ENCODE measurements around the gene RNF32.
"Not testable (repeated sequence)": the region's sequence is repeated elsewhere in the genome, so short reads cannot be mapped to it uniquely, and the experiment has no call there.

Gene RNF32

GRCh38 chr7:156642306-156643045 lies 1.9 kb downstream of the RNF32 start:
- no peak for DNase-seq

GRCh38 chr7:156647330-156647729 lies 6.8 kb downstream of the RNF32 start:
- not testable (repeated sequence) for DNase-seq

- no peak for DNase-seq
Measured at GRCh38 chr7:156650042-156650441, 9.5 kb downstream of the RNF32 start.

GRCh38 chr7:156651474-156651873 lies 10.9 kb downstream of the RNF32 start:
- DNase-seq = no peak

GRCh38 chr7:156652886-156653568 lies 12.5 kb downstream of the RNF32 start:
- no peak for DNase-seq

GRCh38 chr7:156654511-156655234 lies 14.1 kb downstream of the RNF32 start:
- DNase-seq = no peak

- DNase-seq = no peak
Measured at GRCh38 chr7:156655251-156655650, 14.7 kb downstream of the RNF32 start.

- DNase-seq = no peak
Measured at GRCh38 chr7:156655983-156656382, 15.4 kb downstream of the RNF32 start.

GRCh38 chr7:156656598-156656997 lies 16.0 kb downstream of the RNF32 start:
- no peak for DNase-seq

GRCh38 chr7:156657681-156658080 lies 17.1 kb downstream of the RNF32 start:
- no peak for DNase-seq

- DNase-seq = no peak
Measured at GRCh38 chr7:156659203-156659602, 18.6 kb downstream of the RNF32 start.

- no peak for DNase-seq
Measured at GRCh38 chr7:156659961-156660360, 19.4 kb downstream of the RNF32 start.

GRCh38 chr7:156661637-156662036 lies 21.1 kb downstream of the RNF32 start:
- no peak for DNase-seq

- no peak for DNase-seq
Measured at GRCh38 chr7:156662277-156662676, 21.7 kb downstream of the RNF32 start.

- DNase-seq = no peak
Measured at GRCh38 chr7:156665101-156665500, 24.5 kb downstream of the RNF32 start.

- no peak for DNase-seq
Measured at GRCh38 chr7:156666368-156667109, 26.0 kb downstream of the RNF32 start.

GRCh38 chr7:156667110-156667426 lies 26.5 kb downstream of the RNF32 start:
- no peak for DNase-seq

GRCh38 chr7:156668130-156668741 lies 27.7 kb downstream of the RNF32 start:
- DNase-seq = no peak

GRCh38 chr7:156669035-156669828 lies 28.7 kb downstream of the RNF32 start:
- DNase-seq = no peak

- no peak for DNase-seq
Measured at GRCh38 chr7:156673454-156673853, 32.9 kb downstream of the RNF32 start.

GRCh38 chr7:156673902-156674301 lies 33.3 kb downstream of the RNF32 start:
- no peak for DNase-seq

- no peak for DNase-seq
Measured at GRCh38 chr7:156675721-156676120, 35.1 kb downstream of the RNF32 start.

Measured in CD4-positive, alpha-beta T cell treated with Interleukin-21 for 1 hour (primary cell).